Transverse colon (tissue), 4 donors: Measurements from ENCODE around the gene GMPPA. TPM values are rescaled to one million over a fixed set of nuclear protein-coding genes. Genes with fewer than 3 reads are reported as not detected.

Experiments
- DNase-seq: peaks from one replicate; pipeline ENCODE4 v3.0.0-alpha.2; 2019
- H3K27ac ChIP-seq, 4 donors: fragments of 200-600 bp; sonication (generic); 2 replicates each; pipeline ENCODE4 v1.5.1; 2016 to 2018; ENCODE audit warnings: inconsistent platforms in 4 of 4
- H3K27me3 ChIP-seq: fragments of 200-600 bp; sonication (generic); 2 replicates; pipeline ENCODE4 v1.5.1; 2017; ENCODE audit warnings: inconsistent platforms
- H3K36me3 ChIP-seq, 4 donors: fragments of 200-600 bp; sonication (generic); 2 replicates each; pipeline ENCODE4 v1.5.1; 2017 to 2019; ENCODE audit warnings: inconsistent platforms in 4 of 4
- H3K4me1 ChIP-seq, 4 donors: fragments of 200-600 bp; sonication (generic); 2 replicates each; pipeline ENCODE4 v1.5.1; 2017 to 2020; ENCODE audit warnings: inconsistent platforms in 4 of 4
- H3K4me3 ChIP-seq, 4 donors: fragments of 200-600 bp; sonication (generic); 1 replicate in 1 of 4; 2 replicates in 3 of 4; pipeline versions ENCODE4 v1.5.1 to v1.6.1; 2017 to 2019; ENCODE audit warnings: inconsistent platforms in 4 of 4
- H3K9me3 ChIP-seq, 2 donors: fragments of 200-600 bp; sonication (generic); 2 replicates each; pipeline ENCODE4 v1.5.1; 2017 to 2019; ENCODE audit warnings: inconsistent platforms in 2 of 2
- EP300 ChIP-seq: sonication (generic); formaldehyde crosslinking; IDR thresholded peaks from one replicate; pipeline ENCODE4 v1.6.1; 2017; ENCODE audit warnings: antibody characterized with exemption, low read depth
- POLR2A ChIP-seq: fragments of 450-650 bp; IDR thresholded peaks from one replicate; pipeline ENCODE4 v1.6.1; 2016; ENCODE audit warnings: antibody characterized with exemption, mild to moderate bottlenecking, moderate library complexity
- POLR2AphosphoS5 ChIP-seq, 3 donors: sonication (generic); formaldehyde crosslinking; IDR thresholded peaks; one replicate each; pipeline ENCODE4 v1.6.1; 2016; ENCODE audit warnings: antibody characterized with exemption in 3 of 3
- WGBS, 2 donors: methylation state at CpG; one replicate each; pipeline ENCODE4 v1.1.5; 2018; ENCODE audit warnings: low coverage in 1 of 2; 5-methylcytosine and 5-hydroxymethylcytosine counted together
- in situ Hi-C, 4 donors: fragments of 200-750 bp; cut with MboI; loops; one replicate each; pipeline versions ENCODE4 v1.15.0 to v1.15.1; 2017; ENCODE audit warnings: low sequenced_read_pairs in 3 of 4, low pct_ligation_motif_present in 1 of 4, low pct_unique_long_range_greater_than_20kb in 1 of 4
- intact Hi-C: fragments of 100-400 bp; cut with DNase I; formaldehyde crosslinking; loops from one replicate; pipeline ENCODE4 v1.15.1; 2023; ENCODE audit warnings: low total_unique reads
- total RNA-seq, 4 donors: library from RNA; depleted of rRNA; stranded (reverse); fragments of >200 nt; gene quantifications; one replicate each; pipeline ENCODE4 v1.1.0, GENCODE V29; 2016
- TF ChIP-seq, protein P1 (sequence below), 5 experiments: fragments of 200-600 bp in 3 of 5; fragments of 450-650 bp in 2 of 5; sonication (generic) in 3 of 5; IDR thresholded peaks; 1 replicate in 2 of 5; 2 replicates in 3 of 5; pipeline ENCODE4 v1.5.1; 2016 to 2017; ENCODE audit warnings: antibody characterized with exemption in 5 of 5, inconsistent platforms in 3 of 5, mild to moderate bottlenecking in 2 of 5, moderate library complexity in 1 of 5

GMPPA gene
- total RNA-seq, 4 donors from 2014 or later, result 25.1 to 41.1 (median 36.4) TPM

DNA sequence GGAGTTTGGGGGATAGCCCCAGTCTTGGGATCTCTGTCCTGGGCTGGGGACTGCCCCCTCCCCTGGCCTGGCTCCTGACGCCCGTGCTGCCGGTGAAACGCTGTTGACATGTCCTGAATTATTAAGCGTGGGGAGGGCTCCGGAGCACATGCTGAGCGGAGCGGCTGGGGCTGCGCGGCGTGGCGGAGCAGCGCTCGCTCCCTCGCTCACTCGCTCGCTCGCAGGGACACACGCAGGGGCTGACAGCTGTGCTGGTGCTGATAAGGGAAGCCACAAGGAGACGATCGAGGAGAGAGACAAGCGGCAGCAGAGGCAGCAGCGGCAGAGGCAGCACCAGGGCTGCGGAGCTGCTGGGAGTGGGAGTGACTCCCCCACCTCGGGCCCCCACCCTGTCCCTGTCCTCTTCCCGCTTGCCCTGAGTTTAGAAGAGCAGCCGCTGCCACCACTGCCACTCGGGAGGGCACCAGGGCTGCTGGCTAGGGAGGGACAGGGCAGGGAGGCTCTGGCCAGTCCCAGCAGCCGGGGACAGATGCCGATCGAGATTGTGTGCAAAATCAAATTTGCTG lies 15.6 kb downstream of the GMPPA start, which contains the start of gene ASIC4:
ASIC4 (plus strand) TSS at position 287 of the 566 bp plus-strand sequence; CDS start at position 530, 243 bp downstream.
- TF ChIP-seq POLR2A, result no peak
- no peak for TF ChIP-seq EP300
- Histone ChIP-seq H3K9me3 (no peaks in the 10 kb centered on the region), H3K4me1 (peaks cover 2 to 12% (median 11%) of the 10 kb centered on the region in 4 donors), H3K4me3 (no peak within 1 kb of the TSS), H3K27me3 (peaks cover 77% of the 10 kb centered on the region), H3K36me3 (no peaks in the 10 kb centered on the region), H3K27ac (no peak within 1 kb of the TSS)
- in situ Hi-C loops, result no loop called here
- DNase-seq, result no peak
- intact Hi-C loops, result no loop called here
- WGBS, 2 donors, result 11% methylated on average over 31 of the region's 31 CpGs; no CpG with 5 or more reads in 1 of the 2 donors

DNA sequence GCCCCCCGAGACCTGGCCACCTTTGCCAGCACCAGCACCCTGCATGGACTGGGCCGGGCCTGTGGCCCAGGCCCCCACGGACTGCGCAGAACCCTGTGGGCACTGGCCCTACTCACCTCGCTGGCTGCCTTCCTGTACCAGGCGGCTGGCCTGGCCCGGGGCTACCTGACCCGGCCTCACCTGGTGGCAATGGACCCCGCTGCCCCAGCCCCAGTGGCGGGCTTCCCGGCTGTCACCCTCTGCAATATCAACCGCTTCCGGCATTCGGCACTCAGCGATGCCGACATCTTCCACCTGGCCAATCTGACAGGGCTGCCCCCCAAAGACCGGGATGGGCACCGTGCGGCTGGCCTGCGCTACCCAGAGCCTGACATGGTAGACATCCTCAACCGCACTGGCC lies 16.1 kb downstream of the GMPPA start:
- Histone ChIP-seq H3K4me1 (peaks cover 0 to 6% (median 5%) of the 10 kb centered on the region in 4 donors), H3K9me3 (no peaks in the 10 kb centered on the region), H3K27ac (no peak overlapping the region), H3K27me3 (peaks cover 79% of the 10 kb centered on the region), H3K4me3 (no peak overlapping the region), H3K36me3 (no peaks in the 10 kb centered on the region)
- no peak for DNase-seq
- TF ChIP-seq POLR2AphosphoS5 (IDR thresholded peaks at IDR 0.05), result no peak
- no peak for TF ChIP-seq EP300
- TF ChIP-seq, protein P1, sequence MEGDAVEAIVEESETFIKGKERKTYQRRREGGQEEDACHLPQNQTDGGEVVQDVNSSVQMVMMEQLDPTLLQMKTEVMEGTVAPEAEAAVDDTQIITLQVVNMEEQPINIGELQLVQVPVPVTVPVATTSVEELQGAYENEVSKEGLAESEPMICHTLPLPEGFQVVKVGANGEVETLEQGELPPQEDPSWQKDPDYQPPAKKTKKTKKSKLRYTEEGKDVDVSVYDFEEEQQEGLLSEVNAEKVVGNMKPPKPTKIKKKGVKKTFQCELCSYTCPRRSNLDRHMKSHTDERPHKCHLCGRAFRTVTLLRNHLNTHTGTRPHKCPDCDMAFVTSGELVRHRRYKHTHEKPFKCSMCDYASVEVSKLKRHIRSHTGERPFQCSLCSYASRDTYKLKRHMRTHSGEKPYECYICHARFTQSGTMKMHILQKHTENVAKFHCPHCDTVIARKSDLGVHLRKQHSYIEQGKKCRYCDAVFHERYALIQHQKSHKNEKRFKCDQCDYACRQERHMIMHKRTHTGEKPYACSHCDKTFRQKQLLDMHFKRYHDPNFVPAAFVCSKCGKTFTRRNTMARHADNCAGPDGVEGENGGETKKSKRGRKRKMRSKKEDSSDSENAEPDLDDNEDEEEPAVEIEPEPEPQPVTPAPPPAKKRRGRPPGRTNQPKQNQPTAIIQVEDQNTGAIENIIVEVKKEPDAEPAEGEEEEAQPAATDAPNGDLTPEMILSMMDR (IDR thresholded peaks at IDR 0.05), result no peak
- no peak for TF ChIP-seq POLR2A
- intact Hi-C loops, result no loop called here
- in situ Hi-C loops, result no loop called here
- WGBS, 2 donors, result 92% methylated on average over 21 of the region's 21 CpGs; no CpG with 5 or more reads in 1 of the 2 donors

DNA sequence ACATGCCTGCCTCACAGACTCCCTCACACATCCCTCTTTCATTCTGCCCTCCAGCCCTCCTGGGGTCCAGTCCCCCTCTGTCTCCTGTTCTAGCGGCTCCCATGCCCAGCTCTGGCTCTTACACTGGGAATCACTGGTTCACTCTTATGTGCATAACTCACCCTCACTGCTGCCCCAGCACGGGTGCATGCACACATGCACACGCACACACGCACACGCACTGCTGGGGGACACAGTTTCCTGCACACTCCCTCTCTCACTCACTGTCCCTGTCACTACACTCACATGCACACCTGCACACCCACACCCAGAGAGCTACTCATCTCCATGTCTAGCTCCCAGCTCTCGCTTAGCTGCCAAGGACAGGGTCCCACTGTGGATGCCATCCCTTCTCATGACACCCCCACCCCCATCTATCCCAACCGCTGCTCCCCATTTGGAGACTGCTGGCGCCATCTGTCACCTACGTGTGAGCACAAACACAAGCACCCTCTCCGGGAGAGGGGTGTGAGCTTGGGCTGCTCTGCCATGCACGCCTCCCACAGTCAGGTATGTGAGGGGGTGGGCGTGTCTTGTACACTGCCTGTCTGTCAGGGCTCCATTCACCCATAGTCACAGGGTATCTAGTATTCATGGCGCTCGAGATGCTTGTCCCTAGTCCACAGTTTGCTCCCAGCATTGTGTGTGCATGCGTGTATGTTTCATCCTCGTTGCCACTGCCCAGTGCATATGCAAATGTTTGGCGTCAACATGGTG lies 17.4 kb downstream of the GMPPA start:
- Histone ChIP-seq H3K9me3 (no peaks in the 10 kb centered on the region), H3K4me3 (no peak overlapping the region), H3K36me3 (no peaks in the 10 kb centered on the region), H3K27ac (no peak overlapping the region), H3K27me3 (peaks cover 78% of the 10 kb centered on the region), H3K4me1 (no peaks in the 10 kb centered on the region)
- TF ChIP-seq POLR2AphosphoS5 (IDR thresholded peaks at IDR 0.05) (no peak), EP300 (no peak), POLR2A (no peak)
- TF ChIP-seq, protein P1 (IDR thresholded peaks at IDR 0.05), result no peak
- 56 to 70% methylated on average over 4 to 17 of the region's 17 CpGs for WGBS, 2 donors
- in situ Hi-C loops (no loop called here), intact Hi-C loops (no loop called here)
- no peak for DNase-seq

DNA sequence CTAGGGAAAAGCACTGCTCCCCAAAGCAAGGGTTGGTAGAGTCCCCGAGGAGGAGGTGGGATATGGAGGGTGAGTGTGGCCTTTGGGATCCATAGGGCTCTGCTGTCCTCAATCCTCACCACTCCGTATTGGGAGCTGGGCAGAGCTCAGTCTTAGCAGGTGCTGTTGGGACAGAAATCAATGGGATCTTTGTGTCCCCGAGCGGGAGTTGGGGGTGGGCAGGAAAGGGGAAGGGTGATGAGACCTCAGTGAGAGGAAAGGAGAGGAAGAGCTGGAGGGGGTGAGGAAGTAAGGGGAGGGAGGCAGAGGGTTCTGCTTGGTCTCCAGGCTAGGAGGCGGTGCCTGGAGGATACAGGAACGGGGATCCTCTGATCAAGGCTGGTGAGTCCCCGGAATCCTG lies 18.2 kb downstream of the GMPPA start:
- Histone ChIP-seq H3K36me3 (no peaks in the 10 kb centered on the region), H3K9me3 (no peaks in the 10 kb centered on the region), H3K27ac (no peak overlapping the region), H3K27me3 (peaks cover 78% of the 10 kb centered on the region), H3K4me3 (no peak overlapping the region), H3K4me1 (peaks cover 0 to 4% (median 0%) of the 10 kb centered on the region in 4 donors)
- DNase-seq, result no peak
- TF ChIP-seq EP300, result no peak
- TF ChIP-seq, protein P1 (IDR thresholded peaks at IDR 0.05), result no peak
- no peak for TF ChIP-seq POLR2AphosphoS5 (IDR thresholded peaks at IDR 0.05)
- TF ChIP-seq POLR2A, result no peak
- intact Hi-C loops, result no loop called here
- WGBS, 2 donors, result 53% methylated on average over 7 of the region's 7 CpGs; no CpG with 5 or more reads in 1 of the 2 donors
- in situ Hi-C loops, result no loop called here
